Uterus (tissue), 4 donors: ENCODE results near the gene RPL19. TPM values are rescaled to one million over a fixed set of nuclear protein-coding genes. Genes with fewer than 3 reads are reported as not detected.
"Not testable (repeated sequence)": the region's sequence is repeated elsewhere in the genome, so short reads cannot be mapped to it uniquely, and the experiment has no call there.

Source experiments
- DNase-seq, 2 donors: peaks; one replicate each; pipeline ENCODE4 v3.0.0-alpha.2; 2019 to 2020
- H3K27ac ChIP-seq, 2 donors: fragments of 200-600 bp; sonication (generic); 1 replicate in 1 of 2; 2 replicates in 1 of 2; pipeline ENCODE4 v1.5.1; 2016 to 2018
- H3K27me3 ChIP-seq, 2 donors: fragments of 200-600 bp; sonication (generic); one replicate each; pipeline ENCODE4 v1.5.1; 2018 to 2019; ENCODE audit warnings: control low read depth in 1 of 2
- H3K36me3 ChIP-seq, 2 donors: fragments of 200-600 bp; sonication (generic); one replicate each; pipeline ENCODE4 v1.5.1; 2019; ENCODE audit warnings: control low read depth in 1 of 2
- H3K4me1 ChIP-seq, 2 donors: fragments of 200-600 bp; sonication (generic); one replicate each; pipeline ENCODE4 v1.5.1; 2018 to 2019; ENCODE audit warnings: control low read depth in 1 of 2
- H3K4me3 ChIP-seq, 2 donors: fragments of 200-600 bp; sonication (generic); 1 replicate in 1 of 2; 2 replicates in 1 of 2; pipeline ENCODE4 v1.5.1; 2018 to 2019; ENCODE audit warnings: mild to moderate bottlenecking in 1 of 2
- H3K9me3 ChIP-seq, 2 donors: fragments of 200-600 bp; sonication (generic); one replicate each; pipeline ENCODE4 v1.5.1; 2019; ENCODE audit warnings: control low read depth in 1 of 2
- CTCF ChIP-seq, 4 experiments: fragments of 200-600 bp in 2 of 4; fragments of 450-650 bp in 2 of 4; sonication (generic) in 2 of 4; IDR thresholded peaks; one replicate each; pipeline ENCODE4 v1.5.1; 2016 to 2019; ENCODE audit warnings: antibody characterized with exemption in 4 of 4, mild to moderate bottlenecking in 2 of 4, moderate library complexity in 1 of 4
- POLR2A ChIP-seq, 2 donors: fragments of 450-650 bp; IDR thresholded peaks; one replicate each; pipeline ENCODE4 v1.6.1; 2016; ENCODE audit warnings: antibody characterized with exemption in 2 of 2, mild to moderate bottlenecking in 1 of 2, moderate library complexity in 1 of 2
- intact Hi-C: fragments of 100-400 bp; cut with DNase I; formaldehyde crosslinking; loops from one replicate; pipeline ENCODE4 v1.15.1; 2023; ENCODE audit warnings: low total_unique reads
- total RNA-seq, 4 donors: library from RNA; depleted of rRNA in 3 of 4; stranded (reverse); fragments of >200 nt in 3 of 4; gene quantifications; one replicate each; pipeline versions ENCODE4 v1.1.0 to v1.2.4, GENCODE V29; 2014 to 2023
- donor health status: DM: yes; HTN: yes; CAD: no.

RPL19 gene
- total RNA-seq, 4 donors from 2014 or later, result 1,469 to 5,936 (median 3,528) TPM

GRCh38 chr17:39244016-39244599 is 44.0 kb downstream of the RPL19 start:
- intact Hi-C loops, result loop anchor here (10.0 kb wide), 1 partner anchor 259 kb away; no protein-coding TSS in a partner anchor
- no peak for TF ChIP-seq POLR2A (IDR thresholded peaks at IDR 0.05)
- TF ChIP-seq CTCF (IDR thresholded peaks at IDR 0.05), result no peak
- Histone ChIP-seq H3K4me3 (no peak overlapping the region), H3K27me3 (no peaks in the 10 kb centered on the region), H3K27ac (no peak overlapping the region), H3K4me1 (no peaks in the 10 kb centered on the region), H3K36me3 (no peaks in the 10 kb centered on the region), H3K9me3 (no peaks in the 10 kb centered on the region)
- no peak for DNase-seq

GRCh38 chr17:39244600-39245570 is 44.8 kb downstream of the RPL19 start:
- peak; percentile 85 to 88 for DNase-seq
- intact Hi-C loops, result loop anchor here (10.0 kb wide), 1 partner anchor 260 kb away; no protein-coding TSS in a partner anchor

GRCh38 chr17:39246274-39246673 is 46.2 kb downstream of the RPL19 start:
- H3K4me1 ChIP-seq, result no peaks in the 10 kb centered on the region
- H3K36me3 ChIP-seq, result no peaks in the 10 kb centered on the region
- TF ChIP-seq POLR2A (IDR thresholded peaks at IDR 0.05) (no peak), CTCF (IDR thresholded peaks at IDR 0.05) (no peak)
- no peak overlapping the region for H3K4me3 ChIP-seq
- no peak overlapping the region for H3K27ac ChIP-seq
- intact Hi-C loops, result loop anchor here (10.0 kb wide), 1 partner anchor 261 kb away; no protein-coding TSS in a partner anchor
- no peaks in the 10 kb centered on the region for H3K27me3 ChIP-seq
- DNase-seq, result no peak
- no peaks in the 10 kb centered on the region for H3K9me3 ChIP-seq

More at GRCh38 chr17:39244600-39245570, 44.8 kb downstream of the RPL19 start:
- Histone ChIP-seq H3K27me3 (no peaks in the 10 kb centered on the region), H3K36me3 (no peaks in the 10 kb centered on the region), H3K27ac (no peak overlapping the region), H3K9me3 (no peaks in the 10 kb centered on the region), H3K4me1 (no peaks in the 10 kb centered on the region), H3K4me3 (no peak overlapping the region)
- TF ChIP-seq CTCF (IDR thresholded peaks at IDR 0.05) (peak; percentile 91 to 93 (median 92)), POLR2A (IDR thresholded peaks at IDR 0.05) (no peak)

- intact Hi-C loops, H3K36me3 ChIP-seq, H3K27me3 ChIP-seq, H3K4me1 ChIP-seq, H3K9me3 ChIP-seq, DNase-seq, H3K4me3 ChIP-seq, H3K27ac ChIP-seq: not testable (repeated sequence)
Observed at GRCh38 chr17:39250076-39250475, 50.0 kb downstream of the RPL19 start.

GRCh38 chr17:39251997-39252396 is 51.9 kb downstream of the RPL19 start:
- Histone ChIP-seq H3K27me3 (no peaks in the 10 kb centered on the region), H3K9me3 (no peaks in the 10 kb centered on the region), H3K27ac (no peak overlapping the region), H3K4me3 (no peak overlapping the region), H3K36me3 (no peaks in the 10 kb centered on the region), H3K4me1 (no peaks in the 10 kb centered on the region)
- DNase-seq, result no peak
- TF ChIP-seq POLR2A (IDR thresholded peaks at IDR 0.05) (no peak), CTCF (IDR thresholded peaks at IDR 0.05) (no peak)
- intact Hi-C loops, result no loop called here
